ENCODE results near the gene TMEM53.
A peak's percentile ranks its signal among the peaks of the same experiment; 100 is the strongest.

Gene TMEM53

DNA sequence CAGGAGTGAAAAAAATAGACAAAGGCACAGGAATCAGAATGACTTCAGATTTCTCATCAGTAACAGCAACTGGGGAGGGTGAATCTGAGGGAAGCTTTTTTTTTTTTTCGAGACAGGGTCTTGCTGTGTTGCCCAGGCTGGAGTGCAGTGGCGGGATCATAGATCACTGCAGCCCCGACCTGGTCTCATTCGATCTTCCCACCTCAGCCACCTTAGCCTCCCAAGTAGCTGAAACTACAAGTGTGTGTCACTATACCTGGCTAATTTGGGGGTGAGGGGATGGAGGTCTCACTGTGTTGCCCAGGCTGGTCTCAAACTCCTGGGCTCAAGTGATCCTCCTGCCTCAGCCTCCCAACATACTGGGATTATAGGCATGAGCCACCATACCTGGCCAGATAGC lies 10.9 kb upstream of the TMEM53 start:
- Histone ChIP-seq H3K4me1 (ENCODE audit: control insufficient read depth in 1 of 2, insufficient read depth in 2 of 2, low read length in 2 of 2) (peaks cover 11 to 12% of the 10 kb centered on the region in 2 donors), H3K9me3 (ENCODE audit: control insufficient read depth in 1 of 2, low read length in 2 of 2) (no peaks in the 10 kb centered on the region), H3K36me3 (ENCODE audit: control insufficient read depth in 1 of 2, insufficient read depth in 2 of 2, low read length in 2 of 2) (no peaks in the 10 kb centered on the region), H3K27ac (ENCODE audit: low read depth, low read length) (no peak overlapping the region), H3K4me3 (ENCODE audit: low read depth in 1 of 2, low read length in 2 of 2) (no peak overlapping the region), H3K27me3 (ENCODE audit: control insufficient read depth in 1 of 2, insufficient read depth in 2 of 2, low read length in 2 of 2) (no peaks in the 10 kb centered on the region), H3K9ac (ENCODE audit: low read depth in 1 of 2, low read length in 2 of 2) (no peak overlapping the region)

DNA sequence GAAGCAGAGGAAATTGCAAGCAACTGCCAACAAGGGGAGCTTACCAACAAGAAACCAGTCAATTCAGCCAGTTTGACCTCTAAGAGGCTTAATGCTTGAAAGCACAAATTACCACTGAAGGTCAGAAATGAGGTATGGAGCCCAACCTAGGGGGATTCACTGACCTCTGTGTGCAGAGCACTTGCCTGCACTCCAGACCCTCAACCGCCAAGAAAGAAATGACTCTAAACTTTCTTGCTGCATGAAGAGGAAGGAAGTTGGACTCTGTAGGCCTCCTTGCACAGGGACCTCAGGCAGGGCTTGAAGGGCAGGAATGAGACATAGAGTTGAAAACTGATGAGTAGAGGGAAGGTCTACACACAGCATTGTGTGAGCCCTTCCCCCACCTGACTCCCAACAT lies 10.2 kb upstream of the TMEM53 start:
- H3K36me3 ChIP-seq (ENCODE audit: control insufficient read depth in 1 of 2, insufficient read depth in 2 of 2, low read length in 2 of 2): no peaks in the 10 kb centered on the region
- H3K27me3 ChIP-seq (ENCODE audit: control insufficient read depth in 1 of 2, insufficient read depth in 2 of 2, low read length in 2 of 2): no peaks in the 10 kb centered on the region
- no peaks in the 10 kb centered on the region for H3K9me3 ChIP-seq (ENCODE audit: control insufficient read depth in 1 of 2, low read length in 2 of 2)
- H3K27ac ChIP-seq (ENCODE audit: low read depth, low read length): no peak overlapping the region
- peaks cover 11 to 12% of the 10 kb centered on the region in 2 donors for H3K4me1 ChIP-seq (ENCODE audit: control insufficient read depth in 1 of 2, insufficient read depth in 2 of 2, low read length in 2 of 2)
- H3K4me3 ChIP-seq (ENCODE audit: low read depth in 1 of 2, low read length in 2 of 2): no peak overlapping the region
- no peak overlapping the region for H3K9ac ChIP-seq (ENCODE audit: low read depth in 1 of 2, low read length in 2 of 2)

DNA sequence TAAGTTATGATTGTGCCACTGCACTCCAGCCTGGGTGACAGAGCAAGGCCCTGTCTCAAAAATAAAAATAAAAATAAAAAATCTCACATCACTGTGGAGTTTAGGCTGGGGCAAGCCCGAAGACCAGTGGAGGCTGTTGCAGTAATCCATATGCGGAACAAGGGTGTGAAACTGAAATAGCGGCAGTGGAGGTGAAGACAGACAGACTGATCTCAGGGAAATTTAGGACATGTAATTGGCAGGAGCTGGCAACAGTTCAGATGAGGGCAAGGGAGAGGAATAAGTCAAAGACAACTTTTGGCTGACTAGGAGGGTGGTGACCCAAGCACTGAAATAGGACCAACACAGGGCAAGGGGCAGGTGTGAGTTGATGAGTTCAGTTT lies 8.6 kb upstream of the TMEM53 start:
- Histone ChIP-seq H3K36me3 (ENCODE audit: control insufficient read depth in 1 of 2, insufficient read depth in 2 of 2, low read length in 2 of 2) (no peaks in the 10 kb centered on the region), H3K9me3 (ENCODE audit: control insufficient read depth in 1 of 2, low read length in 2 of 2) (no peaks in the 10 kb centered on the region), H3K4me1 (ENCODE audit: control insufficient read depth in 1 of 2, insufficient read depth in 2 of 2, low read length in 2 of 2) (peaks cover 8 to 16% of the 10 kb centered on the region in 2 donors), H3K9ac (ENCODE audit: low read depth in 1 of 2, low read length in 2 of 2) (no peak overlapping the region), H3K4me3 (ENCODE audit: low read depth in 1 of 2, low read length in 2 of 2) (no peak overlapping the region), H3K27ac (ENCODE audit: low read depth, low read length) (no peak overlapping the region), H3K27me3 (ENCODE audit: control insufficient read depth in 1 of 2, insufficient read depth in 2 of 2, low read length in 2 of 2) (no peaks in the 10 kb centered on the region)

DNA sequence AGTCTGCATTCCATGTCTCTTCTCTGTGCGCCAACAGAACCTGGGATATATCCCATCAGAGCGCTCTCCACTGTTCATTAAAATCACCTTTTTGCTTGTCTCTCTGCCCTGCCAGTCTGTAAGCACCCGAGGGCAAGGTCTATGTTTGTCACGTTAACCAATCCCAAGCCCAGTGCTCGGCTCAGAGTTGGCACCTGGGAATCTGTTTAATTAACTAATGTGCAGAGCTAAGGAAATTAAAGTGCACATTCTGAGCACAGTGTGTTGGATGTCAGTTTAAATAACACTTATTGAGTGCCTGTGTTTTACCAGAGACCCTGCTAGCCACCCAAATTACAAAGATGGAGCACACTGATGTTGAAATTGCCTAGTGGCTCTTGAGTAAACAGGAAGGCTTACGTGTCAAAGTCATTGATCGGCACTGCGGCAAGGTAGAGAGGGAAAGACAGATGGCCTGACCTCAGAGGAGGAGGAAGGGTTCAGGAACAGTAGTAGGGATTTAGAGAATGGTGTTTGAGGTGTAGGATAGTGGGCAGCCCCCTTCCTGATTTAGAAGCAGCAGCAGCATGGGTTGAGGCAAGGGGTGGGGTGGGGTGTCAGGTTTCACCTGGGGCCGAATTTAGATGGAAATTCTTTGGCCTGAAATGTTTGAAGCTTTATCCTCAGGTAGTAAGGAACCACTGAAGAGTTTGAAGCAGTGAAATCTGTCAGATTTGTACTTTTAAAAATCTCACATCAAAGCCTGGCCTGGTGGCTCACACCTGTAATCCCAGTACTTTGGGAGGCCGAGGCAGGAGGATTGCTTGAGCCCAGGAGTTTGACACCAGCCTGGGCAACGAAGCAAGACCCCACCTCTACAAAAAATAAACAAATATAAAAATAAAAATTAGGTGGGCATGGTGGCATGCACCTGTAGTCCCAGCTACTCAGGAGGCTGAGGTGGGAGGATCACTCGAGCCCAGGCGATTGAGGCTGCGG lies 7.9 kb upstream of the TMEM53 start:
- Histone ChIP-seq H3K36me3 (ENCODE audit: control insufficient read depth in 1 of 2, insufficient read depth in 2 of 2, low read length in 2 of 2) (no peaks in the 10 kb centered on the region), H3K9ac (ENCODE audit: low read depth in 1 of 2, low read length in 2 of 2) (no peak overlapping the region), H3K4me1 (ENCODE audit: control insufficient read depth in 1 of 2, insufficient read depth in 2 of 2, low read length in 2 of 2) (peaks cover 15 to 21% of the 10 kb centered on the region in 2 donors), H3K9me3 (ENCODE audit: control insufficient read depth in 1 of 2, low read length in 2 of 2) (no peaks in the 10 kb centered on the region), H3K4me3 (ENCODE audit: low read depth in 1 of 2, low read length in 2 of 2) (peak overlapping the region; percentile 12 to 37), H3K27me3 (ENCODE audit: control insufficient read depth in 1 of 2, insufficient read depth in 2 of 2, low read length in 2 of 2) (no peaks in the 10 kb centered on the region), H3K27ac (ENCODE audit: low read depth, low read length) (no peak overlapping the region)

DNA sequence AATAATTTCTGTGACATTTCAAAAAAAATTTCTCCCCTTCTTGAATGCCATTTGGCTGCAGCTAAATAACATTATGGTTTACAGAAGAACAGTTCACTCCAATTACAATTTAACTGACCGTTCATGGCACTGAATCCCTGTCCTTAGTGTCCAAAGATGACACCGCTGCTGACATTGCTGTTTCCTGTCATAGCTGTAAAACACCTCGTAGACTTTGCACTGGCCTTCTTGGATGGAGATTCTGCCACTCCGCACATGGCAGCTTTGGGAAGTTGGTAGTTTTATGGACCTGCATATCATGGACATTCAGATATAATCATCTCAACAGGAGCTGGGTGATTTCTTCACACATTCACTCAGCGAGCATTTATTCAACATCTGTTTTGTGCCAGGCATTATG lies 5.2 kb upstream of the TMEM53 start:
- Histone ChIP-seq H3K4me3 (ENCODE audit: low read depth in 1 of 2, low read length in 2 of 2) (no peak overlapping the region), H3K27ac (ENCODE audit: low read depth, low read length) (no peak overlapping the region)

DNA sequence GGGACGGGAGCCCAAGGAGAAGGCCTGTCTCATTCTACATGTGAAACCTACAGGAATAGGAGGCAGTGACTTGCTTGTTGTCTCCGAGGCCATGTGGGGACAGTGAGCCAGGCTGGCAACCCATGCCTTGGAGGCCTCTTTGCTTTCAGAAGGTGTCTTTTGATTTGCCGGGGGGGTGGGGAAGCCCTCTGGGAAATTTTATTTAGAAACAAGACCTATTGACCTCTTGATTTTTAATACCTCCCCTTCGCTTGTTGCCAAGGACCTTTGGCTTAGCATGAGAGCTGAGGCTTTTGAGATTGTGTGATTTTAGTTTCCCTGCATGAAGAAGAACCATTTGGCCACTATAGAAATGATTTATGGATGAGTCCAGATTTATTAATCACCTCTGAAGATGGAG lies 4.3 kb upstream of the TMEM53 start:
- H3K27ac ChIP-seq (ENCODE audit: low read depth, low read length): no peak overlapping the region
- H3K9me3 ChIP-seq (ENCODE audit: control insufficient read depth in 1 of 2, low read length in 2 of 2): no peaks in the 10 kb centered on the region
- no peaks in the 10 kb centered on the region for H3K27me3 ChIP-seq (ENCODE audit: control insufficient read depth in 1 of 2, insufficient read depth in 2 of 2, low read length in 2 of 2)
- peaks cover 39 to 41% of the 10 kb centered on the region in 2 donors for H3K4me1 ChIP-seq (ENCODE audit: control insufficient read depth in 1 of 2, insufficient read depth in 2 of 2, low read length in 2 of 2)
- no peak overlapping the region for H3K9ac ChIP-seq (ENCODE audit: low read depth in 1 of 2, low read length in 2 of 2)
- no peaks in the 10 kb centered on the region for H3K36me3 ChIP-seq (ENCODE audit: control insufficient read depth in 1 of 2, insufficient read depth in 2 of 2, low read length in 2 of 2)
- no peak overlapping the region for H3K4me3 ChIP-seq (ENCODE audit: low read depth in 1 of 2, low read length in 2 of 2)

More for the DNA sequence above, 5.2 kb upstream of the TMEM53 start:
- Histone ChIP-seq H3K36me3 (ENCODE audit: control insufficient read depth in 1 of 2, insufficient read depth in 2 of 2, low read length in 2 of 2) (no peaks in the 10 kb centered on the region), H3K9me3 (ENCODE audit: control insufficient read depth in 1 of 2, low read length in 2 of 2) (no peaks in the 10 kb centered on the region), H3K4me1 (ENCODE audit: control insufficient read depth in 1 of 2, insufficient read depth in 2 of 2, low read length in 2 of 2) (peaks cover 39 to 40% of the 10 kb centered on the region in 2 donors), H3K9ac (ENCODE audit: low read depth in 1 of 2, low read length in 2 of 2) (no peak overlapping the region), H3K27me3 (ENCODE audit: control insufficient read depth in 1 of 2, insufficient read depth in 2 of 2, low read length in 2 of 2) (no peaks in the 10 kb centered on the region)

DNA sequence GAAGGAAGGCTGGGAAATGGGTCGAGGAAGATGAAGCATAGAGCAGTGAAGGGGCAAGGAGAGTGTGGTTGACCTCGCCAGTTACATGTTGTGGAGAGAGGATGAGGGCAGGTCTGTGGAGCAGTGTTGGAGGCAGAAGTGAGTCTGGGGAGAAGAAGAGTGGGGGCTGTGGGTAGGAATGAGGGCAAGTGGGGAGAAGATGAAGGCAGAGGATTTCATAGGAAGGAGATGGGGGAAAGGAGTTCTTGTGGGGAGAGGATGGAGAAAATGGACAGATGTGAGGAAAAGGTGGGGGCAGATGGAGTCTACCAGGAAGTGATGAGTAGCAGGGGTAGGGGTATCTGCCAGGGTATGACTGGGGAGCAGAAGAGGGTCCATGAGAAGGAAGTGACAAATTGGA lies 3.8 kb upstream of the TMEM53 start:
- no peaks in the 10 kb centered on the region for H3K27me3 ChIP-seq (ENCODE audit: control insufficient read depth in 1 of 2, insufficient read depth in 2 of 2, low read length in 2 of 2)
- H3K9ac ChIP-seq (ENCODE audit: low read depth in 1 of 2, low read length in 2 of 2): no peak overlapping the region
- H3K36me3 ChIP-seq (ENCODE audit: control insufficient read depth in 1 of 2, insufficient read depth in 2 of 2, low read length in 2 of 2): no peaks in the 10 kb centered on the region
- no peaks in the 10 kb centered on the region for H3K9me3 ChIP-seq (ENCODE audit: control insufficient read depth in 1 of 2, low read length in 2 of 2)
- H3K4me3 ChIP-seq (ENCODE audit: low read depth in 1 of 2, low read length in 2 of 2): no peak overlapping the region
- H3K27ac ChIP-seq (ENCODE audit: low read depth, low read length): no peak overlapping the region
- H3K4me1 ChIP-seq (ENCODE audit: control insufficient read depth in 1 of 2, insufficient read depth in 2 of 2, low read length in 2 of 2): peaks cover 45 to 46% of the 10 kb centered on the region in 2 donors

DNA sequence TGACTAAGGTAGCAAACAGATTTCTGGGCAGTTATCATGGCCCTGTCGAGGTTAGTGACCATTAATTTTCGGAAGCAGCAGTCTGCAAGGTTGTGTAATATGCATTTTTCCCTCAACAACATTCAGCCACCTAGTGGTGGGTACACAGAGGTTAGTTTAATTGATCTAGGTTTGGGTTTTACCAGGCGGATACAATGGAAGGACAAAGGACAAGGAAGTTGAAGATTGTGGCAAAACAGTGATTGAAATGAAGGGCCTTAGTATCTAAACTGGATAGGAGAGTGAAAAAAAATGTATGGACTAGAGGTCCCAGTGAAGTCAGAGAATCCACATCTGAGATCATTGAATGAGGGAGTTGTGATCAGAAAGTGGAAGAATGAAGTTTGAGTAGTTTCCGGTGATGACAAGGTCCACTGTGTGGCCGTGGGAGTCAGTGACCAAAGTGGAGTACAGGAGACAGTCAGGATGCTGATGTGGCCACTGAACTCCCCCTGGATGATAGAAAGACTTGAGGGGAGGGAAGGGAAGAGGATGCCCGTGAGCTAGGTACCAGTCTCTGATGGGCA lies 3.0 kb upstream of the TMEM53 start:
- peak overlapping the region in 1 of 2 donors; percentile 13 for H3K9ac ChIP-seq (ENCODE audit: low read depth in 1 of 2, low read length in 2 of 2)
- H3K4me3 ChIP-seq (ENCODE audit: low read depth in 1 of 2, low read length in 2 of 2): peak overlapping the region in 1 of 2 donors; percentile 28
- H3K9me3 ChIP-seq (ENCODE audit: control insufficient read depth in 1 of 2, low read length in 2 of 2): no peaks in the 10 kb centered on the region
- H3K27ac ChIP-seq (ENCODE audit: low read depth, low read length): no peak overlapping the region
- no peaks in the 10 kb centered on the region for H3K27me3 ChIP-seq (ENCODE audit: control insufficient read depth in 1 of 2, insufficient read depth in 2 of 2, low read length in 2 of 2)
- no peaks in the 10 kb centered on the region for H3K36me3 ChIP-seq (ENCODE audit: control insufficient read depth in 1 of 2, insufficient read depth in 2 of 2, low read length in 2 of 2)
- H3K4me1 ChIP-seq (ENCODE audit: control insufficient read depth in 1 of 2, insufficient read depth in 2 of 2, low read length in 2 of 2): peaks cover 51 to 53% of the 10 kb centered on the region in 2 donors

DNA sequence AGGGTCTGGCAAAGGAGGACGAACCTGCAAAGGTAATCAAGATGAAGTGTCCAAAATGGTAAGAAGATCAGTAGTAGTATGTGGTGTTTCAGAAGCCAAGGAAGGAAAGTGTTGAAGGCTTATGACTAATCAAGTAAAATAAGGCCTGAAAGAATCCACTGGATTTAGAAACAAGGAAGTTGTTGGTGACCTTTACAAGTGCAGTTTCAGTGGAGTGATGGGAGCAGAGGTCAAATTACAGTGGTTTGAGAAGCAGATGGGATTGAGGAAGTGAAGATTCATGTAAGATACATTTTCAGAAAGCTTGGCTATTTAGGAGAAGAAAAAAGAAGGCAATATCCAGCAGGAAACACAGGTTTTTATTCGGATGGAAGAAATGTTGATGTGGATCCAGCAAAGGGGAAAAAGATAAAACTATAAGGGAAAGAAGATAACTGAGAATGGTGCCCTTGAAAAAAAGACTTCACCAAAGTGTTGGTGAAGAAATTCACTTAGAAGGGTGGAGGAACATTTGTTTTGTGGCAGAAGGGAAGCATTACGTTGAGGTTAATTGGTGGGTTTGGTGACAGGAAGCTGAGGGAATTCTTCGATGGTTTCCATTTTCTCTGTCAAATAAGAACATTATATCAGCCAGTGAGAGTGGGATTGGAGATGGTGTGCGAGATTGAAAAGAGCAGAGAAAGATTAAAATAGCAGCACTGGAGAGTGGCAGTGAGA lies 2.4 kb upstream of the TMEM53 start:
- Histone ChIP-seq H3K9ac (ENCODE audit: low read depth in 1 of 2, low read length in 2 of 2) (peak overlapping the region; percentile 13 to 21), H3K27me3 (ENCODE audit: control insufficient read depth in 1 of 2, insufficient read depth in 2 of 2, low read length in 2 of 2) (no peaks in the 10 kb centered on the region), H3K36me3 (ENCODE audit: control insufficient read depth in 1 of 2, insufficient read depth in 2 of 2, low read length in 2 of 2) (no peaks in the 10 kb centered on the region), H3K4me3 (ENCODE audit: low read depth in 1 of 2, low read length in 2 of 2) (peak overlapping the region in 1 of 2 donors; percentile 28), H3K4me1 (ENCODE audit: control insufficient read depth in 1 of 2, insufficient read depth in 2 of 2, low read length in 2 of 2) (peaks cover 47 to 51% of the 10 kb centered on the region in 2 donors), H3K9me3 (ENCODE audit: control insufficient read depth in 1 of 2, low read length in 2 of 2) (no peaks in the 10 kb centered on the region), H3K27ac (ENCODE audit: low read depth, low read length) (peak overlapping the region; percentile 91)

DNA sequence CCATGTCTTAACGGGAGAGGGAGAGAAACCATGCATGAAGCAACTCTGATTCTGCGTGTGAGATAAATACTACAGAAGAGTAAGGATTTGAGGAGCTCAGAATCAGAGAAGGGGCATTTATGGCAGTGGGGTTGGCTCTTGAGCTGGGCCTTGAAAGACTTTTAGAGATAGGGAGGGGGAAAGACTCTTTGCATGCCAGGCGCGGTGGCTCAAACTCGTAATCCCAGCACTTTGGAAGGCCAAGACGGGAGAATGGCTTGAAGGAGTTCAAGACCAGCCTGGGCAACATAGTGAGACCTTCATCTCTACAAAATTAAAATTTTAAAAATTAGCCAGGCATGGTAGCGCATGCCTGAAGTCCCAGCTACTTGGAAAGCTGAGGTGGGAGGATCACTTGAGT lies 905 bp upstream of the TMEM53 start:
- Histone ChIP-seq H3K4me3 (ENCODE audit: low read depth in 1 of 2, low read length in 2 of 2) (peak overlapping the region; percentile 83 to 98), H3K9me3 (ENCODE audit: control insufficient read depth in 1 of 2, low read length in 2 of 2) (no peaks in the 10 kb centered on the region), H3K27ac (ENCODE audit: low read depth, low read length) (peak overlapping the region; percentile 84), H3K4me1 (ENCODE audit: control insufficient read depth in 1 of 2, insufficient read depth in 2 of 2, low read length in 2 of 2) (peaks cover 43 to 49% of the 10 kb centered on the region in 2 donors), H3K27me3 (ENCODE audit: control insufficient read depth in 1 of 2, insufficient read depth in 2 of 2, low read length in 2 of 2) (no peaks in the 10 kb centered on the region), H3K9ac (ENCODE audit: low read depth in 1 of 2, low read length in 2 of 2) (peak overlapping the region; percentile 54 to 60), H3K36me3 (ENCODE audit: control insufficient read depth in 1 of 2, insufficient read depth in 2 of 2, low read length in 2 of 2) (no peaks in the 10 kb centered on the region)
